Measurements from ENCODE around the gene MFSD6.

Gene MFSD6

GRCh38 chr2:190360561-190360960, 47.6 kb upstream of the MFSD6 start (continued):
- TF ChIP-seq REST (tag by site-specific recombination; IDR thresholded peaks at IDR 0.05), result no peak

GRCh38 chr2:190360965-190361364, 47.2 kb upstream of the MFSD6 start:
- H3K27ac ChIP-seq (ENCODE audit: extremely low read depth, low read depth, low read length), result no peak overlapping the region
- no peak overlapping the region for H3K4me3 ChIP-seq (ENCODE audit: low read depth, low read length)
- ChIA-PET CTCF (interaction anchor here (1.0 to 1.7 kb wide), 2 partner anchors 41 to 272 kb away, joined by 3 to 7 read pairs; partner anchors contain the start of gene HIBCH), POLR2A (no interaction called here)
- TF ChIP-seq ZNF514 (tag by site-specific recombination; IDR thresholded peaks at IDR 0.05) (no peak), ZNF621 (tag by site-specific recombination; IDR thresholded peaks at IDR 0.05) (no peak), HOXC10 (CRISPR knock-in tag; IDR thresholded peaks at IDR 0.05) (no peak), ZNF510 (tag by site-specific recombination; IDR thresholded peaks at IDR 0.05; ENCODE audit: insufficient replicate concordance) (no peak), ZNF157 (tag by site-specific recombination; IDR thresholded peaks at IDR 0.05) (no peak), ZNF704 (tag by site-specific recombination; IDR thresholded peaks at IDR 0.05) (no peak), ZNF549 (tag by site-specific recombination; IDR thresholded peaks at IDR 0.05) (no peak), ZNF623 (tag by site-specific recombination; IDR thresholded peaks at IDR 0.05) (no peak), ZNF645 (tag by site-specific recombination; IDR thresholded peaks at IDR 0.05) (no peak), GLIS1 (tag by site-specific recombination; IDR thresholded peaks at IDR 0.05) (no peak), ZNF658 (tag by site-specific recombination; IDR thresholded peaks at IDR 0.05) (no peak), ZNF571 (tag by site-specific recombination; IDR thresholded peaks at IDR 0.05) (no peak), ZNF2 (tag by site-specific recombination; IDR thresholded peaks at IDR 0.05) (no peak)
- no peaks in the 10 kb centered on the region for H3K4me1 ChIP-seq (ENCODE audit: control insufficient read depth, insufficient read depth, low read length)
- no peaks in the 10 kb centered on the region for H3K9me3 ChIP-seq (ENCODE audit: control insufficient read depth, insufficient read depth, low read depth, low read length)
- peaks cover 0 to 11% of the 10 kb centered on the region in 2 experiments; a peak in 2 of 3 replicates for H3K36me3 ChIP-seq (ENCODE audit: control insufficient read depth in 2 of 2, insufficient read depth in 1 of 2, low read length in 2 of 2)

- ChIA-PET CTCF (interaction anchor here (0.7 to 1.7 kb wide), 3 partner anchors 42 to 273 kb away, joined by 3 to 7 read pairs (median 3); partner anchors contain the start of gene HIBCH), POLR2A (no interaction called here)
- H3K4me1 ChIP-seq (ENCODE audit: control insufficient read depth, insufficient read depth, low read length), result no peaks in the 10 kb centered on the region
- peaks cover 0 to 16% of the 10 kb centered on the region in 2 experiments; a peak in 2 of 3 replicates for H3K36me3 ChIP-seq (ENCODE audit: control insufficient read depth in 2 of 2, insufficient read depth in 1 of 2, low read length in 2 of 2)
- no peak overlapping the region for H3K27ac ChIP-seq (ENCODE audit: extremely low read depth, low read depth, low read length)
- TF ChIP-seq ZNF560 (tag by site-specific recombination; IDR thresholded peaks at IDR 0.05; ENCODE audit: borderline replicate concordance) (no peak), ZNF48 (tag by site-specific recombination; IDR thresholded peaks at IDR 0.05) (no peak), ZNF16 (tag by site-specific recombination; IDR thresholded peaks at IDR 0.05; ENCODE audit: low read depth) (no peak), ZNF138 (tag by site-specific recombination; IDR thresholded peaks at IDR 0.05; ENCODE audit: borderline replicate concordance) (no peak), YY2 (tag by site-specific recombination; IDR thresholded peaks at IDR 0.05) (no peak), ZBTB6 (tag by site-specific recombination; IDR thresholded peaks at IDR 0.05) (no peak), ZNF132 (tag by site-specific recombination; IDR thresholded peaks at IDR 0.05; ENCODE audit: borderline replicate concordance) (no peak), SCRT1 (tag by site-specific recombination; IDR thresholded peaks at IDR 0.05; ENCODE audit: borderline replicate concordance) (no peak)
- H3K4me3 ChIP-seq (ENCODE audit: low read depth, low read length), result no peak overlapping the region
- no peaks in the 10 kb centered on the region for H3K9me3 ChIP-seq (ENCODE audit: control insufficient read depth, insufficient read depth, low read depth, low read length)
Measured at GRCh38 chr2:190361572-190361971, 46.6 kb upstream of the MFSD6 start.
